A549 (cell line): ENCODE measurements around the gene ZNF768. TPM values are rescaled to one million over a fixed set of nuclear protein-coding genes. Genes with fewer than 3 reads are reported as not detected.
"Not testable (repeated sequence)": the region's sequence is repeated elsewhere in the genome, so short reads cannot be mapped to it uniquely, and the experiment has no call there.

Source experiments
- ATAC-seq, 2 experiments: fragments of 200-7000 bp in 1 of 2; fragments of >200 bp in 1 of 2; cut with Nextera tagmentation in 1 of 2; cut with Tn5 transposase in 1 of 2; 3 replicates each; pipeline versions ENCODE4 v1.8.0 to v1.9.1; 2018 to 2020; ENCODE audit warnings: mild to moderate bottlenecking in 1 of 2, moderate library complexity in 1 of 2
- CTCF ChIA-PET: fragments of 300-600 bp; sonication (Branson Sonifier 250); formaldehyde crosslinking; extraction: SDS; loops from one replicate; lab custom pipeline; 2021; ENCODE audit warnings: antibody characterized with exemption, inconsistent platforms; lab: Yijun Ruan, JAX
- POLR2A ChIA-PET: fragments of 350-600 bp; formaldehyde crosslinking; extraction: SDS; loops from one replicate; lab custom pipeline; 2021; ENCODE audit warnings: antibody characterized with exemption, inconsistent platforms; lab: Yijun Ruan, JAX
- DNase-seq, 2 experiments: peaks; one replicate each; pipeline versions ENCODE4 v3.0.0 to v3.0.0-alpha.2; 2011 to 2016; ENCODE audit warnings: low read depth in 1 of 2, low spot score in 1 of 2
- FAIRE-seq: peaks from 2 replicates; lab custom pipeline; 2011; peaks lifted over from hg19 to GRCh38; lab: Jason Lieb, UNC
- H3K27ac ChIP-seq, 2 experiments: fragments of >200 bp; sonication (Bioruptor Twin); formaldehyde crosslinking; 3 replicates each; pipeline ENCODE4 v1.5.1; 2016 to 2017
- H3K4me1 ChIP-seq: fragments of >200 bp; sonication (Bioruptor Twin); formaldehyde crosslinking; 3 replicates; pipeline ENCODE4 v1.6.1; 2016
- H3K4me2 ChIP-seq: fragments of >200 bp; sonication (Bioruptor Twin); formaldehyde crosslinking; 3 replicates; pipeline ENCODE4 v1.6.1; 2016
- H3K4me3 ChIP-seq: fragments of >200 bp; sonication (Bioruptor Twin); formaldehyde crosslinking; 3 replicates; pipeline ENCODE4 v1.5.1; 2016
- H3K9me3 ChIP-seq: fragments of >200 bp; sonication (Bioruptor Twin); formaldehyde crosslinking; 3 replicates; pipeline ENCODE4 v1.6.1; 2016
- ESRRA ChIP-seq: fragments of 150-350 bp; IDR thresholded peaks from 2 replicates; pipeline ENCODE4 v1.6.1; 2014; ENCODE audit warnings: mild to moderate bottlenecking, low read length, borderline replicate concordance
- FOXS1 ChIP-seq: fragments of 250-450 bp; sonication (Bioruptor Pico); IDR thresholded peaks from 2 replicates; pipeline ENCODE4 v1.5.0; 2020; ENCODE audit warnings: mild to moderate bottlenecking, moderate library complexity
- JUN ChIP-seq, 2 experiments: fragments of >200 bp; sonication (Bioruptor Twin); formaldehyde crosslinking; IDR thresholded peaks; 2 replicates in 1 of 2; 3 replicates in 1 of 2; pipeline ENCODE4 v1.6.1; 2016 to 2017
- MAFK ChIP-seq: fragments of 450-650 bp; IDR thresholded peaks from 2 replicates; pipeline ENCODE4 v1.6.1; 2014; ENCODE audit not compliant: partially characterized antibody
- MYC ChIP-seq: IDR thresholded peaks from 2 replicates; pipeline ENCODE4 v1.6.1; 2012; ENCODE audit warnings: mild to moderate bottlenecking, inconsistent platforms, low read length, improper control_type of control experiment, borderline replicate concordance
- POLR2AphosphoS2 ChIP-seq: conservative IDR thresholded peaks from 2 replicates; pipeline ENCODE4 v1.6.1; 2012; ENCODE audit warnings: low read length, improper control_type of control experiment, inconsistent platforms
- RAD21 ChIP-seq, 2 experiments: fragments of >200 bp in 1 of 2; sonication (Bioruptor Twin) in 1 of 2; formaldehyde crosslinking in 1 of 2; IDR thresholded peaks in 1 of 2; conservative IDR thresholded peaks in 1 of 2; 2 replicates in 1 of 2; 3 replicates in 1 of 2; pipeline ENCODE4 v1.6.1; 2012 to 2018; ENCODE audit warnings: inconsistent platforms in 1 of 2
- ZFP36 ChIP-seq: fragments of 450-650 bp; IDR thresholded peaks from 2 replicates; pipeline ENCODE4 v1.6.1; 2014; ENCODE audit warnings: borderline replicate concordance; ENCODE audit not compliant: partially characterized antibody
- WGBS: methylation state at CpG from one replicate; pipeline ENCODE4 v1.1.6; 2017; ENCODE audit errors: missing lambda C conversion rate; 5-methylcytosine and 5-hydroxymethylcytosine counted together
- polyA plus RNA-seq, 4 experiments: library from polyadenylated mRNA; depleted of rRNA in 3 of 4; stranded (reverse); fragments of >200 nt; fragmentation: RNase III in 1 of 4; extraction: RNeasy Plus Mini Kit Qiagen cat#74134 plus additional on column Dnase treatment in 1 of 4; gene quantifications; 2 replicates in 3 of 4; 3 replicates in 1 of 4; pipeline ENCODE4 v1.2.3, GENCODE V29; 2011 to 2017
- TF ChIP-seq, protein P1 (sequence below): fragments of 200-600 bp; sonication (generic); IDR thresholded peaks from 2 replicates; pipeline ENCODE4 v1.6.1; 2016; ENCODE audit warnings: antibody characterized with exemption, mild to moderate bottlenecking, moderate library complexity
- TF ChIP-seq, protein P2 (sequence below): IDR thresholded peaks from 2 replicates; pipeline ENCODE4 v1.6.1; 2012

ZNF768 gene
- polyA plus RNA-seq, 2 of the 4 experiments (the other 2 are of a cell fraction) = 17.0 to 33.6 TPM

DNA sequence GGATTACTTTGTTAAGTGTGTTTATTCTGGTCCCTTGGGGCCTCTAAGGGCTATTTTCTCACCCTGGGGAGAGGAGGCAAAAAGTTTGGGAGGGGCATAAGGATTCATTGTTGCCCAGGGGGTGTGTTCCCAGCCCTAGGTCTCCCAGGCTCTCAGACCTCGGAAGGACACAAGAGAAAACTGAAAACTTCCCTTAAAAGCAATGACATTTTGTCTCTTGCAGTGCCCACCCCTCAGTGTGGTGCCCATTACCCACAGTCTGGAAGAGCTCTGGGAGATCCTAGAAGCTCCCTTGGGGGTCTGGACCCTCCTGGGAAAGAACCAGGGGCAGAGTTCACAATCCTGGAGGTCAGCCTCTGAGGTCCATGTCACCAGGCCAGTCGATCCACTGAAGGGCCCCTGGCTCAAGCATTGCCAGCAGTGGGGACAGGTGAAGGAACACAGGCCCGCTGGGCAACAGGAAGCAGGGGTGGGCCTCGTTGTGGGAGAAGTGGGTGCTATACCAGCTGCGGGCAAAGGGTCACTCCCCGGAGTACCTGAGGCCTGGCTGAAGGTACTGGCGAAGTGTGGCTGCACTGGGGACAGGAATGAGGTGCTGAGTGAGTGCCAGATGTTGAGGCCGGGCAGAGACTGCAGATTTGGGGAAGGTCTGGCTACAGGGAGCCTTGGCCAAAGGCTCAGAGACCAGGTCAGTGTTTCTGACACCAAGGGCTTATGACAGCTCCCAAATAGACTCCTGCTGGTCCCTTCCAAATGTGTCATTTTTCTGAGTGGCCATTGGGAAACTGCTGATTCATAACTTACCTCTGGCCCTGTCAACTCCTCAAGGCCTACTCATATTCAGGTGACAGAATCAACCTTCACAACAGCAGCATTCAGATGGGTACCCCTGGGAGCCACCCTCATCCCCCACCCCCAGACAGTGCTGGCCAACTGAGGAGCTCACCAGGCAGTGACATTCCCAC, 12.9 kb upstream of the ZNF768 start:
- POLR2A ChIA-PET = interaction anchor here (2.9 kb wide), 1 partner anchor 19 kb away, joined by 9 read pairs; the partner anchor contains the start of gene ZNF764
- FAIRE-seq = no peak

DNA sequence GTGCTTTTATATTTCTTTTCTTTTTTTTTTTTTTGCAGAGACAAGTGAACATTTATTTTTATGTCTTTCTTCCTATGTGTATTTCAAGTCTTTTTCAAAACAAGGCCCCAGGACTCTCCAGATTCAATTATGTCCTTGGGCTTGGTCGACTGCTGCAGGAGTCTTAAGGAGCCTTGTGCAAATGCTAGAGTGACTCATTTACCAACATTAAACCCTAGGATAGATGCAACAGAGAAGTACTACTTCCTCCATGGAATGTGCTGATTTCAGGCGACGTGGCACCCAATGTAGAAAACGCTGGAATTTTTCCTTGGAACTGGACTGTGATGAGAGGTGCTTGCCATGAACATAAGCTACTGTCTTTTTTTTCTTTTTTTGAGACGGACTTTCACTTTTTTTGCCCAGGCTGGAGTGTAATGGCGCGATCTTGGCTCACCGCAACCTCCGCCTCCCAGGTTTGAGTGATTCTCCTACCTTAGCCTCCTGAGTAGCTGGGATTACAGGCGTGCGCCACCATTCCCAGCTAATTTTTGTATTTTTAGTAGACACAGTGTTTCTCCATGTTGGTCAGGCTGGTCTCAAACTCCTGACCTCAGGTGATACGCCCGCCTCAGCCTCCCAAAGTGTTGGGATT, 10.1 kb upstream of the ZNF768 start:
- Histone ChIP-seq H3K4me1 (peaks cover 20% of the 10 kb centered on the region; the same call in 2 of the 3 replicates), H3K4me2 (peak overlapping the region; percentile 87; the same call in 2 of the 3 replicates)
- H3K4me3 ChIP-seq, DNase-seq, H3K9me3 ChIP-seq, FAIRE-seq, ATAC-seq, H3K27ac ChIP-seq: not testable (repeated sequence)
- POLR2A ChIA-PET = interaction anchor here (0.5 to 3.0 kb wide), 4 partner anchors 9 to 107 kb away, joined by 5 to 36 read pairs (median 6); partner anchors contain the start of genes DCTPP1 and ZNF764
- CTCF ChIA-PET = interaction anchor here (0.6 to 2.2 kb wide), 6 partner anchors 16 to 98 kb away, joined by 4 to 9 read pairs (median 4); partner anchors contain the start of gene ZNF764
- WGBS = 90% methylated on average over 13 of the region's 13 CpGs

More for the DNA sequence above, 12.9 kb upstream of the ZNF768 start:
- no peak overlapping the region for H3K4me3 ChIP-seq
- H3K4me1 ChIP-seq = peaks cover 17% of the 10 kb centered on the region; the same call in 2 of the 3 replicates
- no peak for DNase-seq
- peak; percentile 3 for TF ChIP-seq MAFK
- no peak for TF ChIP-seq ZFP36
- TF ChIP-seq, all 56 proteins: peak for 1
- CTCF ChIA-PET = interaction anchor here (1.8 to 1.9 kb wide), 2 partner anchors 18 to 76 kb away, joined by 4 to 6 read pairs; no protein-coding TSS in a partner anchor
- Histone ChIP-seq H3K27ac (peak overlapping the region in 1 of 2 experiments; percentile 31; a peak in 2 of 6 replicates), H3K4me2 (no peak overlapping the region), H3K9me3 (no peaks in the 10 kb centered on the region)
- WGBS = 92% methylated on average over 7 of the region's 8 CpGs
- ATAC-seq = no peak

DNA sequence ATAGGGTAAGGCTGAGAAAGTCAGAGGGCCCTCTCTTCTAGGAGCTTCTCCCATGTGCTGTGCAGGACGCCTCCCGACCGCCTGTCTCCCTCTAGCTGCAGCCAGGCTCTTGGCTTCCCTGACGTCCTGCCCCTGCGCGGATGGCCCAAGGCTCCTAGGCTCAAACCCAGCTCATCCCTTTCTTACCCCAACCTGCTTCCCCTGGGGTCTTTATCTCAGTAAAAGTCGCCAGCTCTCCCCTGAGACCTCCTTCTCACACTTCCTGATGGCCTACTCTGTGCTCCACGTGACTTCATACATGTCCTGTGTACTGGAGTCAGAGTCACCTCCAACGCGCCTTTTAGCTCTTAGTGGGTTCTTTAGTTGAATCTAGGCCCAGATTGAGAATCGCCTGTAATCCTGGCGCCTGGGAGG, 9.4 kb upstream of the ZNF768 start:
- Histone ChIP-seq H3K4me3 (peak overlapping the region; percentile 52), H3K4me2 (peak overlapping the region; percentile 87), H3K4me1 (peaks cover 13% of the 10 kb centered on the region; the same call in 2 of the 3 replicates), H3K9me3 (no peaks in the 10 kb centered on the region), H3K27ac (peak overlapping the region; percentile 89 to 93; a peak in 5 of 6 replicates)
- CTCF ChIA-PET = interaction anchor here (0.7 to 2.8 kb wide), 10 partner anchors 10 to 106 kb away, joined by 3 to 12 read pairs (median 8); partner anchors contain the start of genes DCTPP1, ZNF764, ZNF768 and ZNF785
- DNase-seq (peak in 1 of 2 experiments; percentile 67), FAIRE-seq (no peak), ATAC-seq (peak; percentile 47 to 68; a peak in 4 of 6 replicates)
- POLR2A ChIA-PET = interaction anchor here (0.5 to 3.0 kb wide), 8 partner anchors 9 to 106 kb away, joined by 3 to 36 read pairs (median 6); partner anchors contain the start of genes DCTPP1, ZNF688 and ZNF764
- no peak for TF ChIP-seq MYC
- no peak for TF ChIP-seq ESRRA
- no peak for TF ChIP-seq POLR2AphosphoS2
- TF ChIP-seq ZFP36 = no peak
- no peak for TF ChIP-seq JUN (IDR thresholded peaks at IDR 0.05)
- no peak for TF ChIP-seq FOXS1 (CRISPR knock-in tag)
- TF ChIP-seq, protein P1, sequence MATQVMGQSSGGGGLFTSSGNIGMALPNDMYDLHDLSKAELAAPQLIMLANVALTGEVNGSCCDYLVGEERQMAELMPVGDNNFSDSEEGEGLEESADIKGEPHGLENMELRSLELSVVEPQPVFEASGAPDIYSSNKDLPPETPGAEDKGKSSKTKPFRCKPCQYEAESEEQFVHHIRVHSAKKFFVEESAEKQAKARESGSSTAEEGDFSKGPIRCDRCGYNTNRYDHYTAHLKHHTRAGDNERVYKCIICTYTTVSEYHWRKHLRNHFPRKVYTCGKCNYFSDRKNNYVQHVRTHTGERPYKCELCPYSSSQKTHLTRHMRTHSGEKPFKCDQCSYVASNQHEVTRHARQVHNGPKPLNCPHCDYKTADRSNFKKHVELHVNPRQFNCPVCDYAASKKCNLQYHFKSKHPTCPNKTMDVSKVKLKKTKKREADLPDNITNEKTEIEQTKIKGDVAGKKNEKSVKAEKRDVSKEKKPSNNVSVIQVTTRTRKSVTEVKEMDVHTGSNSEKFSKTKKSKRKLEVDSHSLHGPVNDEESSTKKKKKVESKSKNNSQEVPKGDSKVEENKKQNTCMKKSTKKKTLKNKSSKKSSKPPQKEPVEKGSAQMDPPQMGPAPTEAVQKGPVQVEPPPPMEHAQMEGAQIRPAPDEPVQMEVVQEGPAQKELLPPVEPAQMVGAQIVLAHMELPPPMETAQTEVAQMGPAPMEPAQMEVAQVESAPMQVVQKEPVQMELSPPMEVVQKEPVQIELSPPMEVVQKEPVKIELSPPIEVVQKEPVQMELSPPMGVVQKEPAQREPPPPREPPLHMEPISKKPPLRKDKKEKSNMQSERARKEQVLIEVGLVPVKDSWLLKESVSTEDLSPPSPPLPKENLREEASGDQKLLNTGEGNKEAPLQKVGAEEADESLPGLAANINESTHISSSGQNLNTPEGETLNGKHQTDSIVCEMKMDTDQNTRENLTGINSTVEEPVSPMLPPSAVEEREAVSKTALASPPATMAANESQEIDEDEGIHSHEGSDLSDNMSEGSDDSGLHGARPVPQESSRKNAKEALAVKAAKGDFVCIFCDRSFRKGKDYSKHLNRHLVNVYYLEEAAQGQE = no peak
- TF ChIP-seq RAD21 (conservative IDR thresholded peaks at IDR 0.05 in 1 of 2, IDR thresholded peaks at IDR 0.05 in 1 of 2) = no peak
- TF ChIP-seq, protein P2, sequence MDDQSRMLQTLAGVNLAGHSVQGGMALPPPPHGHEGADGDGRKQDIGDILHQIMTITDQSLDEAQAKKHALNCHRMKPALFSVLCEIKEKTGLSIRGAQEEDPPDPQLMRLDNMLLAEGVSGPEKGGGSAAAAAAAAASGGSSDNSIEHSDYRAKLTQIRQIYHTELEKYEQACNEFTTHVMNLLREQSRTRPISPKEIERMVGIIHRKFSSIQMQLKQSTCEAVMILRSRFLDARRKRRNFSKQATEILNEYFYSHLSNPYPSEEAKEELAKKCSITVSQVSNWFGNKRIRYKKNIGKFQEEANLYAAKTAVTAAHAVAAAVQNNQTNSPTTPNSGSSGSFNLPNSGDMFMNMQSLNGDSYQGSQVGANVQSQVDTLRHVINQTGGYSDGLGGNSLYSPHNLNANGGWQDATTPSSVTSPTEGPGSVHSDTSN = no peak
- 69% methylated on average over 12 of the region's 12 CpGs for WGBS
